ENCODE results near the gene TMEM11.
A peak's percentile ranks its signal among the peaks of the same experiment; 100 is the strongest.

The TMEM11 gene

DNA sequence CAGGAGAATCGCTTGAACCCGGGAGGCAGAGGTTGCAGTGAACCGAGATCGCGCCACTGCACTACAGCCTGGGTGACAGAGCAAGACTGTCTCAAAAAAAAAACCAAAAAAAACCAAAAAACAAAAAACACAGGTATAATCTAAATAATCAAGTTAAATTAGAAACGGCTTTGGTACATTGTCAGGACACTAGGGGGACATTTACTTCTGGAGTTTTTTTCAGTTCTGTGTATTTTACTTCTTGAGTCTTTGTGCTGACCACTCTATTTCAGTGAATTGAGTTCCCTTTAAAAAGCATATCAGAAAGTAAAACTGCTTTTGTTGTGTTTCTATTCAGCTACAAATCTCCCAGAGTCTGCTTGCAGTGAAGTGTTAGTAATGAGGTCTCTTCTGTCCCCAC is 50.9 kb downstream of the TMEM11 start:
- POLR2A ChIA-PET: interaction anchor here (0.6 kb wide), 1 partner anchor 129 kb away, joined by 3 read pairs; no protein-coding TSS in a partner anchor
- Histone ChIP-seq H3K27ac (ENCODE audit: insufficient read depth in 1 of 2, low read depth in 1 of 2, low read length in 2 of 2, poor library complexity in 1 of 2, severe bottlenecking in 2 of 2) (no peak overlapping the region), H3K4me3 (ENCODE audit: control insufficient read depth in 1 of 7, extremely low read depth in 1 of 7, insufficient read depth in 4 of 7, low read depth in 2 of 7, low read length in 6 of 7) (no peak overlapping the region), H3K9me3 (ENCODE audit: control extremely low read depth in 1 of 5, control insufficient read depth in 4 of 5, insufficient read depth in 2 of 5, low read depth in 1 of 5, low read length in 4 of 5) (no peaks in the 10 kb centered on the region), H3K27me3 (replicated peaks in 2 of 5; ENCODE audit: control insufficient read depth in 4 of 5, insufficient read depth in 5 of 5, low read length in 4 of 5) (no peaks in the 10 kb centered on the region), H3K36me3 (ENCODE audit: control insufficient read depth in 4 of 4, insufficient read depth in 4 of 4, low read length in 3 of 4) (no peaks in the 10 kb centered on the region), H3K4me1 (ENCODE audit: control extremely low read depth in 1 of 4, control insufficient read depth in 4 of 4, insufficient read depth in 4 of 4, low read length in 3 of 4) (no peaks in the 10 kb centered on the region)
- CTCF ChIA-PET: interaction anchor here (0.9 to 1.3 kb wide), 4 partner anchors 8 to 44 kb away, joined by 3 to 4 read pairs (median 3); no protein-coding TSS in a partner anchor
- no peak for DNase-seq
- 100% methylated on average over 1 of the region's 6 CpGs for WGBS (ENCODE audit: insufficient coverage)

- CTCF ChIA-PET: no interaction called here
- H3K36me3 ChIP-seq (ENCODE audit: control insufficient read depth in 4 of 4, insufficient read depth in 4 of 4, low read length in 3 of 4): no peaks in the 10 kb centered on the region
- no peaks in the 10 kb centered on the region for H3K27me3 ChIP-seq (replicated peaks in 2 of 5; ENCODE audit: control insufficient read depth in 4 of 5, insufficient read depth in 5 of 5, low read length in 4 of 5)
- no peak overlapping the region for H3K4me3 ChIP-seq (ENCODE audit: control insufficient read depth in 1 of 7, extremely low read depth in 1 of 7, insufficient read depth in 4 of 7, low read depth in 2 of 7, low read length in 6 of 7)
- H3K27ac ChIP-seq (ENCODE audit: insufficient read depth in 1 of 2, low read depth in 1 of 2, low read length in 2 of 2, poor library complexity in 1 of 2, severe bottlenecking in 2 of 2): no peak overlapping the region
- no peak for DNase-seq
- H3K9me3 ChIP-seq (ENCODE audit: control extremely low read depth in 1 of 5, control insufficient read depth in 4 of 5, insufficient read depth in 2 of 5, low read depth in 1 of 5, low read length in 4 of 5): peaks cover 0 to 2% (median 0%) of the 10 kb centered on the region in 5 experiments
- no peaks in the 10 kb centered on the region for H3K4me1 ChIP-seq (ENCODE audit: control extremely low read depth in 1 of 4, control insufficient read depth in 4 of 4, insufficient read depth in 4 of 4, low read length in 3 of 4)
- 70% methylated on average over 1 of the region's 2 CpGs for WGBS (ENCODE audit: insufficient coverage)
- POLR2A ChIA-PET: no interaction called here
Observed at GRCh38 chr17:21162394-21162775, 51.6 kb downstream of the TMEM11 start.

DNA sequence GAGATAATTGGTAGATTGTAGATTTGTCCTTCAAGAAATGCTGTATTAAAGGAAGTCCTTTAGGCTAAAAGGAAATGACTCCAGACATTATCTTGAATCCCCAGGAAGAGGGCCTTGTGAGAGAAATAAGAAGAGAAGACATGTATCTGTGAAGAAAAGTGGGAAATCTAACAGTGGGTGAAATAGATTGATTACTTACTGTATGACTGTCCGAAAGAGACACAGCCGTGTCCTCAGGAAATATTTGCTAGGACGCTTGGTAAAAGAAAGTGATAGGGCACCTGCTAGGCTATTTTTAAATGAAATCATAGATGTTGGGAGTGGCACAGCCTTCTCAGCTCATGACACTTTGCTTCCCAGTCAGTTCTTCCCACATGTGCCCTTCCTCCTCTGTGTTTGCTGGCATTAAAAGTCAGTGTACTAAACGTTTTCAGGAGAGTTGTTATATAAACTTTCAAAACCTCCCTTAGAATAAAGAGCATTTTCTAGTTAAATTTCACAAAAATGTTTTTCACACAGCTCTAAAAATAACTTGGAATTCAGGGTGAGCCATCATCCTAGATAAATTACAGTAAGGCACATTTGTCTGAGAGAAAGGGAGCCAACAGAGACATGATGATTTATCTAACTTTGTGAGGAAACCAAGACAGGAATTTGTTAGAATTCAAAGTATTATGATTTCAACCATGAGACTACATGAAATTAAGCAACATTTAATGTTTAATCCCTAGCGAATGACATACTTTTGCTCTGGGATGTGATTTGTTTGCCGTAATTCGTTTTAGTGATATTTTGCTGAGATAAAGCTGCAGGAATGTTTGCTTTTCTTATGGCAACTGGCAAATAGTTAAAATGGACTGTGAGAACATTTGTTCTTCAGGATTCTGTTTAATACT is 52.2 kb downstream of the TMEM11 start:
- Histone ChIP-seq H3K9me3 (ENCODE audit: control extremely low read depth in 1 of 5, control insufficient read depth in 4 of 5, insufficient read depth in 2 of 5, low read depth in 1 of 5, low read length in 4 of 5) (peaks cover 0 to 3% (median 0%) of the 10 kb centered on the region in 5 experiments), H3K27ac (ENCODE audit: insufficient read depth in 1 of 2, low read depth in 1 of 2, low read length in 2 of 2, poor library complexity in 1 of 2, severe bottlenecking in 2 of 2) (no peak overlapping the region), H3K36me3 (ENCODE audit: control insufficient read depth in 4 of 4, insufficient read depth in 4 of 4, low read length in 3 of 4) (no peaks in the 10 kb centered on the region), H3K4me3 (ENCODE audit: control insufficient read depth in 1 of 7, extremely low read depth in 1 of 7, insufficient read depth in 4 of 7, low read depth in 2 of 7, low read length in 6 of 7) (no peak overlapping the region), H3K4me1 (ENCODE audit: control extremely low read depth in 1 of 4, control insufficient read depth in 4 of 4, insufficient read depth in 4 of 4, low read length in 3 of 4) (no peaks in the 10 kb centered on the region), H3K27me3 (replicated peaks in 2 of 5; ENCODE audit: control insufficient read depth in 4 of 5, insufficient read depth in 5 of 5, low read length in 4 of 5) (no peaks in the 10 kb centered on the region)
- ChIA-PET CTCF (no interaction called here), POLR2A (no interaction called here)
- 90% methylated on average over 4 of the region's 7 CpGs for WGBS (ENCODE audit: insufficient coverage)
- DNase-seq: no peak

GRCh38 chr17:21160401-21160800 is 53.6 kb downstream of the TMEM11 start:
- Histone ChIP-seq H3K4me3 (ENCODE audit: control insufficient read depth in 1 of 7, extremely low read depth in 1 of 7, insufficient read depth in 4 of 7, low read depth in 2 of 7, low read length in 6 of 7) (no peak overlapping the region), H3K27ac (ENCODE audit: insufficient read depth in 1 of 2, low read depth in 1 of 2, low read length in 2 of 2, poor library complexity in 1 of 2, severe bottlenecking in 2 of 2) (no peak overlapping the region), H3K4me1 (ENCODE audit: control extremely low read depth in 1 of 4, control insufficient read depth in 4 of 4, insufficient read depth in 4 of 4, low read length in 3 of 4) (no peaks in the 10 kb centered on the region), H3K27me3 (replicated peaks in 2 of 5; ENCODE audit: control insufficient read depth in 4 of 5, insufficient read depth in 5 of 5, low read length in 4 of 5) (no peaks in the 10 kb centered on the region), H3K36me3 (ENCODE audit: control insufficient read depth in 4 of 4, insufficient read depth in 4 of 4, low read length in 3 of 4) (no peaks in the 10 kb centered on the region), H3K9me3 (ENCODE audit: control extremely low read depth in 1 of 5, control insufficient read depth in 4 of 5, insufficient read depth in 2 of 5, low read depth in 1 of 5, low read length in 4 of 5) (peaks cover 0 to 5% (median under 1%) of the 10 kb centered on the region in 5 experiments)
- ChIA-PET POLR2A (interaction anchor here (0.6 kb wide), 1 partner anchor 55 kb away, joined by 3 read pairs; no protein-coding TSS in a partner anchor), CTCF (interaction anchor here (1.1 kb wide), 1 partner anchor 13 kb away, joined by 3 read pairs; no protein-coding TSS in a partner anchor)
- DNase-seq: no peak

DNA sequence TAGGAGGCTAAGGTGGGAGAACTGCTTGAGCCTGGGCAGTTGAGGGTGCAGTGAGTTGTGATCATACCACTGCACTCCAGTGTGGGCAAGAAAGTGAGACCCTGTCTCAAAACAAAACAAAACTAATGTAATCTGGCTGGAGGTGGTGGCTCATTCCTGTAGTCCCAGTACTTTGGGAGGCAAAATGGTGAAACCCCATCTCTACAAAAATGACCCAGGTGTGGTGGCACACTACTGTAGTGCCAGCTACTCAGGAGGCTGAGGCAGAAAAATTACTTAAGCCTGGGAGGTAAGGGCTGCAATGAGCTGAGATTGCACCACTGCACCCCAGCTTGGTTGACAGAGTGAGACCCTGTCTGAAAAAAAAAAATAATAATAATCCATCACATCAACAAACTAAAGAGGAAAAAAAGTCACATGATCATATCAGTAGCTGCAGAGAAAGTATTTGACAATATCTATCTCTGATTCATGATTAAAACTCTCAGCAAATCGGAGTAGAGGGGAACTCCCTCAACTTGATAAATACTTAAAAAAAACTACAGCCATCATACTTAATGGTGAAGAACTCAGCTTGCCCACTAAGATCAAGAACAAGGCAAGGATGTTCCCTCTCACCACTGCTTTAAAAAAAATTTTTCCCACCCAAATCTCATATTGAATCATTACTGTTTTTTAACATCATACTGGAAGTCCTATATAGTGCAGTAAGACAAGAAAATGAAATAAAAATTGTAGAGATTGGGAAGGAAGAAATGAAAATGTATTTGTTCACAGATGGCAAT is 56.2 kb downstream of the TMEM11 start:
- ChIA-PET POLR2A (no interaction called here), CTCF (no interaction called here)
- H3K4me3 ChIP-seq (ENCODE audit: control insufficient read depth in 1 of 7, extremely low read depth in 1 of 7, insufficient read depth in 4 of 7, low read depth in 2 of 7, low read length in 6 of 7): no peak overlapping the region
- no peak overlapping the region for H3K27ac ChIP-seq (ENCODE audit: insufficient read depth in 1 of 2, low read depth in 1 of 2, low read length in 2 of 2, poor library complexity in 1 of 2, severe bottlenecking in 2 of 2)
- H3K27me3 ChIP-seq (replicated peaks in 2 of 5; ENCODE audit: control insufficient read depth in 4 of 5, insufficient read depth in 5 of 5, low read length in 4 of 5): no peaks in the 10 kb centered on the region
- no peak for DNase-seq
- WGBS (ENCODE audit: insufficient coverage): no CpG with 5 or more reads among the region's 1 CpG
- H3K36me3 ChIP-seq (ENCODE audit: control insufficient read depth in 4 of 4, insufficient read depth in 4 of 4, low read length in 3 of 4): peaks cover 0 to 4% (median 0%) of the 10 kb centered on the region in 4 experiments
- peaks cover 0 to 8% (median 2%) of the 10 kb centered on the region in 4 experiments for H3K4me1 ChIP-seq (ENCODE audit: control extremely low read depth in 1 of 4, control insufficient read depth in 4 of 4, insufficient read depth in 4 of 4, low read length in 3 of 4)
- H3K9me3 ChIP-seq (ENCODE audit: control extremely low read depth in 1 of 5, control insufficient read depth in 4 of 5, insufficient read depth in 2 of 5, low read depth in 1 of 5, low read length in 4 of 5): peaks cover 2 to 5% (median 4%) of the 10 kb centered on the region in 5 experiments

DNA sequence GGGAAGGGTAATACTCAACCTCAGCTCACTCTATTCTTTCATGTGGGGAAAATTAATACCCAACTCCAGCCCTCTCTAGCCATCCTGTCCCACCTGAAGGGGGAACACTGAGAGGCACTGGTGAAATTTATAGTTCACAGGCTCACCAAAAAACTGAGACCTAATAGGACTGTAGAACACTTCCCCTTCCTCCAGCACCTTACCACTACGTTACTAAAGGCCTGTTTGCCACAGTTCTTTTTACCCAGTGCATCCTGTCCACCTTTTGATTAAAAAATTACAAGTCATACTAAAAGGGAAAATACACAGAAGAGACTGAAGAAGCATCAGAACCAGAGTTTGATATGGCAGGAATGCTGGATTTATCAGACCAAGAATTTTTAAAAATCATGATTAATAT is 61.2 kb downstream of the TMEM11 start:
- Histone ChIP-seq H3K36me3 (ENCODE audit: control insufficient read depth in 4 of 4, insufficient read depth in 4 of 4, low read length in 3 of 4) (peaks cover 0 to 4% (median under 1%) of the 10 kb centered on the region in 4 experiments), H3K4me1 (ENCODE audit: control extremely low read depth in 1 of 4, control insufficient read depth in 4 of 4, insufficient read depth in 4 of 4, low read length in 3 of 4) (peaks cover 8 to 20% (median 12%) of the 10 kb centered on the region in 4 experiments), H3K9me3 (ENCODE audit: control extremely low read depth in 1 of 5, control insufficient read depth in 4 of 5, insufficient read depth in 2 of 5, low read depth in 1 of 5, low read length in 4 of 5) (peaks cover 5 to 6% (median 6%) of the 10 kb centered on the region in 5 experiments), H3K27me3 (replicated peaks in 2 of 5; ENCODE audit: control insufficient read depth in 4 of 5, insufficient read depth in 5 of 5, low read length in 4 of 5) (no peaks in the 10 kb centered on the region), H3K4me3 (ENCODE audit: control insufficient read depth in 1 of 7, extremely low read depth in 1 of 7, insufficient read depth in 4 of 7, low read depth in 2 of 7, low read length in 6 of 7) (no peak overlapping the region), H3K27ac (ENCODE audit: insufficient read depth in 1 of 2, low read depth in 1 of 2, low read length in 2 of 2, poor library complexity in 1 of 2, severe bottlenecking in 2 of 2) (peak overlapping the region in 1 of 2 experiments; percentile 5)
- WGBS (ENCODE audit: insufficient coverage): no CpG with 5 or more reads among the region's 1 CpG
- peak; percentile 12 to 87 (median 78) for DNase-seq
- ChIA-PET POLR2A (no interaction called here), CTCF (no interaction called here)
